Inflammatory macrophage (primary cell): ENCODE data around the gene SCN8A.
"Not testable (repeated sequence)": the region's sequence is repeated elsewhere in the genome, so short reads cannot be mapped to it uniquely, and the experiment has no call there.

Experiments
- DNase-seq, 2 donors: peaks; one replicate each; pipeline ENCODE4 v3.0.0-alpha.2; 2020 to 2022

SCN8A gene

GRCh38 chr12:51625370-51625769 lies 34.3 kb downstream of the SCN8A start:
- no peak for DNase-seq

- no peak for DNase-seq
Observed at GRCh38 chr12:51626115-51626514, 35.1 kb downstream of the SCN8A start.

GRCh38 chr12:51626629-51627028 lies 35.6 kb downstream of the SCN8A start:
- no peak for DNase-seq

- no peak for DNase-seq
Observed at GRCh38 chr12:51630256-51630880, 39.3 kb downstream of the SCN8A start.

GRCh38 chr12:51630986-51631385 lies 40.0 kb downstream of the SCN8A start:
- no peak for DNase-seq

- no peak for DNase-seq
Observed at GRCh38 chr12:51631591-51631990, 40.6 kb downstream of the SCN8A start.

GRCh38 chr12:51632623-51633022 lies 41.6 kb downstream of the SCN8A start:
- DNase-seq = no peak

- DNase-seq = no peak
Observed at GRCh38 chr12:51635346-51635745, 44.3 kb downstream of the SCN8A start.

- DNase-seq = peak; percentile 68 to 73
Observed at GRCh38 chr12:51636581-51636980, 45.5 kb downstream of the SCN8A start.

- DNase-seq = no peak
Observed at GRCh38 chr12:51636986-51637385, 46.0 kb downstream of the SCN8A start.

- no peak for DNase-seq
Observed at GRCh38 chr12:51639361-51639760, 48.3 kb downstream of the SCN8A start.

- no peak for DNase-seq
Observed at GRCh38 chr12:51642286-51642685, 51.3 kb downstream of the SCN8A start.

GRCh38 chr12:51643951-51644350 lies 52.9 kb downstream of the SCN8A start:
- no peak for DNase-seq

- DNase-seq = not testable (repeated sequence)
Observed at GRCh38 chr12:51644691-51645090, 53.7 kb downstream of the SCN8A start.

GRCh38 chr12:51645961-51646360 lies 54.9 kb downstream of the SCN8A start:
- no peak for DNase-seq

- DNase-seq = no peak
Observed at GRCh38 chr12:51647647-51648046, 56.6 kb downstream of the SCN8A start.

GRCh38 chr12:51653431-51653830 lies 62.4 kb downstream of the SCN8A start:
- peak; percentile 4 to 19 for DNase-seq

- no peak for DNase-seq
Observed at GRCh38 chr12:51661199-51661598, 70.2 kb downstream of the SCN8A start.

- DNase-seq = no peak
Observed at GRCh38 chr12:51661836-51662235, 70.8 kb downstream of the SCN8A start.

- DNase-seq = no peak
Observed at GRCh38 chr12:51662728-51663154, 71.7 kb downstream of the SCN8A start.

GRCh38 chr12:51663390-51663789 lies 72.4 kb downstream of the SCN8A start:
- no peak for DNase-seq

- no peak for DNase-seq
Observed at GRCh38 chr12:51666696-51667095, 75.7 kb downstream of the SCN8A start.

- DNase-seq = no peak
Observed at GRCh38 chr12:51667269-51667668, 76.2 kb downstream of the SCN8A start.

GRCh38 chr12:51669271-51669670 lies 78.2 kb downstream of the SCN8A start:
- DNase-seq = peak; percentile 9 to 40

GRCh38 chr12:51669996-51670395 lies 79.0 kb downstream of the SCN8A start:
- no peak for DNase-seq
